Measurements from ENCODE around the gene RGSL1.

- TF ChIP-seq EZH2phosphoT487 (IDR thresholded peaks at IDR 0.05; ENCODE audit: insufficient read depth, low read depth), result no peak
- no peak for TF ChIP-seq EZH2 (IDR thresholded peaks at IDR 0.05; ENCODE audit: insufficient read depth, poor library complexity, severe bottlenecking)
These were observed 57.7 kb downstream of the RGSL1 start for GRCh38 chr1:182507685-182508084.

All from GM23248 (cell line).